ENCODE measurements around the gene AMFR. TPM values are rescaled to one million over a fixed set of nuclear protein-coding genes. Genes with fewer than 3 reads are reported as not detected.

Gene AMFR
- total RNA-seq, 2 experiments from 2014 or later: 50.0 to 55.5 TPM

DNA sequence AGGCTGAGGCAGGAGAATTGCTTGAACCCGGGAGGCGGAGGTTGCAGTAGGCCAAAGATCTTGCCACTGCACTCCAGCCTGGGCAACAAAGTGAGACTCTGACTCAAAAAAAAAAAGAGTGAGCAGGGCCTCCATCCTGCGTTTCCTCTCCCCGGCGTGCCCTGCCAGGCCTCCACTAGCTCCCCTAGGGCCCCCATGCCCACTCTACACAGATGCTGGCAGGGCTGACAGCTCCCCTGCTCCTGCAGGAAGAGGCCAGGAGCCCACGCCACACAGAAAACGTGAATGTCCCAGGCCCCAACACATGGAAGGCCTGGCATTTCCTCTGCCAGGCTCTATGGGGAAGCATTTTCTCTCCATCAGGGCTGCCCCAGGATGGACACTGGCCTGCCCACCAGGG, 109.4 kb downstream of the AMFR start:
- DNase-seq: no peak
- Mint-ChIP-seq H3K4me3 (no peak overlapping the region), H3K36me3 (no peaks in the 10 kb centered on the region), H3K9me3 (no peaks in the 10 kb centered on the region), H3K4me1 (peaks cover 9% of the 10 kb centered on the region), H3K27me3 (no peaks in the 10 kb centered on the region), H3K27ac (no peak overlapping the region)
- ATAC-seq (ENCODE audit: low read depth): no peak
- POLR2A ChIA-PET: no interaction called here

DNA sequence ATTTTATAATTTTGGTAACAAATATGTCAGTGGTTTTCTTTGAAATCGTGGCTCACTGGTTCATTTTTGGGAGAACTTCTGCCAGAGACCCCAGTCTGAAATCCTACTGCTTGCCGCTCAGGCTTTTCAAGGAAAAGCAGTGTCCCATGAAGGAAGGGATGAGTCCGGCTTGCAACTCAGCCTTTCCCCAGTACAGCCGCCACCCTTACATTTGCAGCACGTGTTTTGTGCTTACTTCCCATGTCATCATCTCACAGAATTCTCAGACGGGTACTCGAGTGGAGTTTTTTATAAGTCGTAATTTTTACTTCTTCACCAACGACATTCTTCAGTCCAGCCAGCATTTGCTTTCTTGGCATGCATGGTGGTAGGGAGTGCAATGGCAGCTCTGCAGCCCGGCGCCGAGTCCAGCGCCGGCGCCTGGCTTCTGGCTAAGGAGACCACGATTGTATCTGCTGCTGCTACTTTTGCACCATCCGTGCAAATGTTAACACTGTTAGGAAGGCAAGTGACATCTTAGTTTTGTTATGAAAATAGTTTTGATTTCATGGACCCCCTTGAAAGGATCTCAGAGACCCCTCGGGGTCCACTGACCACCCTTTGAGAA, 111.0 kb downstream of the AMFR start:
- peaks cover 7% of the 10 kb centered on the region for H3K4me1 Mint-ChIP-seq
- ATAC-seq (ENCODE audit: low read depth) (no peak), DNase-seq (no peak)
- H3K27ac Mint-ChIP-seq: no peak overlapping the region
- no peaks in the 10 kb centered on the region for H3K9me3 Mint-ChIP-seq
- H3K36me3 Mint-ChIP-seq: no peaks in the 10 kb centered on the region
- H3K27me3 Mint-ChIP-seq: no peaks in the 10 kb centered on the region
- POLR2A ChIA-PET: no interaction called here
- H3K4me3 Mint-ChIP-seq: no peak overlapping the region

DNA sequence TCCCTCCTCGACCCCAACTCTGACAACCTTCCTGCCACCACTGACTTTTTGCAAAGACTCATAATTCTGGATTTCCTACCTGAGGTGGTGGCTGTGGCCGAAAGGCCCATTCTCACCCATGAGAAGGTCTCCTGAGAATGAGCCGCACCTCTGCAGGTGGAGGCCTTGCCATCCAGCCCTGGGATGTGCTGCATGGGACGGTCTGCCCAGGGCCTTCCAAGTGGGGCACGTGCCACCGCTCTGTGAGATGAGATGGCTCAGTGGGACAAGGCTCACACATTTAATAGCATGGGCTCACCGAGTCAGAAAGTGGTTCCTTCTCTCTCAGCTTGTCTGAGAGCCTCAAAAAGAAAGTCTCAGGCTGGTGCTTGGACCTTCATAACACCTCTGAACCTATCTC, 112.8 kb downstream of the AMFR start:
- POLR2A ChIA-PET: no interaction called here
- Mint-ChIP-seq H3K27me3 (no peaks in the 10 kb centered on the region), H3K4me3 (no peak overlapping the region), H3K36me3 (no peaks in the 10 kb centered on the region), H3K9me3 (no peaks in the 10 kb centered on the region), H3K4me1 (peaks cover 3% of the 10 kb centered on the region), H3K27ac (no peak overlapping the region)
- no peak for ATAC-seq (ENCODE audit: low read depth)
- DNase-seq: no peak

DNA sequence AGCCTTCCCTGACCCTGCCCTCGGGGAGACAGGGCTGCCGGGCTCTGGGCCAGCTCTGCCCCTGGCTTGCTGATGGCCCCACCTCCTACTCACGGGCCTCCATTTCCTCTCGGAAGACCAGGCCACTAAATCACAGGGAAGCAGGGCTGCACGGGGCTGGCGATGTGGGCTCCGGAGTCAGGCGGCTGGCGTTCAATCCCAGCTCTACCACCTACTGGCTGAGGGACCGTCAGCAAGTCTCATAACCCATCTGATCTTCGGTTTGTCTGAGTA, 113.4 kb downstream of the AMFR start:
- no peaks in the 10 kb centered on the region for H3K36me3 Mint-ChIP-seq
- no peak overlapping the region for H3K27ac Mint-ChIP-seq
- ATAC-seq (ENCODE audit: low read depth): no peak
- H3K4me3 Mint-ChIP-seq: no peak overlapping the region
- H3K4me1 Mint-ChIP-seq: no peaks in the 10 kb centered on the region
- H3K9me3 Mint-ChIP-seq: no peaks in the 10 kb centered on the region
- POLR2A ChIA-PET: no interaction called here
- peaks cover 2% of the 10 kb centered on the region for H3K27me3 Mint-ChIP-seq
- DNase-seq: no peak

Other genes with a start within 250 kb of the AMFR start
- 1 to 10 TPM; 5.7 to 6.7 TPM for gene GNAO1, start 234.1 kb downstream of the AMFR start, total RNA-seq
- gene NUDT21, start 25.8 kb upstream of the AMFR start, total RNA-seq: 100 to 1,000 TPM; 200 to 204 TPM
- gene OGFOD1, start 26.0 kb upstream of the AMFR start, total RNA-seq: 10 to 100 TPM; 39.3 to 39.6 TPM
- gene BBS2, start 94.5 kb upstream of the AMFR start, total RNA-seq: 10 to 100 TPM; 38.2 to 41.5 TPM
- not detected for gene MT4, start 139.5 kb upstream of the AMFR start, total RNA-seq
- gene MT3, start 164.0 kb upstream of the AMFR start, total RNA-seq: 10 to 100 TPM; 15.5 to 16.3 TPM
- 100 to 1,000 TPM; 115 to 135 TPM for gene MT2A, start 183.0 kb upstream of the AMFR start, total RNA-seq
- 10 to 100 TPM; 32.6 to 36.4 TPM for gene MT1E, start 200.2 kb upstream of the AMFR start, total RNA-seq
- gene MT1M, start 207.1 kb upstream of the AMFR start, total RNA-seq: not detected
- gene MT1A, start 213.1 kb upstream of the AMFR start, total RNA-seq: not detected
- gene MT1B, start 226.3 kb upstream of the AMFR start, total RNA-seq: not detected
- 10 to 100 TPM; 24.1 to 27.8 TPM for gene MT1F, start 232.4 kb upstream of the AMFR start, total RNA-seq
- 1 to 10 TPM; 4.0 to 5.0 TPM for gene MT1G, start 242.5 kb upstream of the AMFR start, total RNA-seq
- not detected for gene MT1H, start 244.3 kb upstream of the AMFR start, total RNA-seq

All from activated naive CD8-positive, alpha-beta T cell treated with anti-CD3 and anti-CD28 coated beads, Interleukin-2, amount 10 ng/mL, durations not matched to agents 7 days and 5 days (primary cell).